HepG2 (cell line): ENCODE measurements around the gene KCTD21. TPM values are rescaled to one million over a fixed set of nuclear protein-coding genes. Genes with fewer than 3 reads are reported as not detected.

Source experiments
- ASH2L ChIP-seq: fragments of 300-600, 200-600 bp; sonication (generic); IDR thresholded peaks from 2 replicates; pipeline ENCODE4 v1.7.0; 2017; ENCODE audit warnings: low read depth, mild to moderate bottlenecking, moderate library complexity, mixed read lengths, low read length; ENCODE audit not compliant: insufficient read length
- CBX2 ChIP-seq, 2 experiments: fragments of 200-600 bp in 1 of 2; sonication (generic); formaldehyde crosslinking in 1 of 2; IDR thresholded peaks; 2 replicates each; pipeline versions ENCODE4 v1.7.0 to v1.8.1; 2018 to 2022; ENCODE audit warnings: low read depth in 2 of 2, low read length in 1 of 2, mild to moderate bottlenecking in 1 of 2, missing genetic modification reagents in 1 of 2
- CEBPZ ChIP-seq: IDR thresholded peaks from 2 replicates; pipeline ENCODE4 v1.6.1; 2012; ENCODE audit warnings: low read length, improper control_type of control experiment
- CENPBD1 ChIP-seq: sonication (generic); formaldehyde crosslinking; IDR thresholded peaks from 2 replicates; pipeline ENCODE4 v1.8.0; 2022; ENCODE audit warnings: missing genetic modification reagents, low read depth, mild to moderate bottlenecking, borderline replicate concordance
- ERF ChIP-seq: IDR thresholded peaks from 2 replicates; pipeline ENCODE4 v1.6.1; 2018; ENCODE audit warnings: missing biosample characterization, missing genetic modification reagents
- IRX3 ChIP-seq: sonication (generic); formaldehyde crosslinking; IDR thresholded peaks from 2 replicates; pipeline ENCODE4 v1.8.1; 2023; ENCODE audit warnings: mild to moderate bottlenecking, low read depth, missing genetic modification reagents, borderline replicate concordance
- KDM1A ChIP-seq: IDR thresholded peaks from 2 replicates; pipeline ENCODE4 v1.6.1; 2016; ENCODE audit warnings: missing compliant biosample characterization
- MAZ ChIP-seq, 2 experiments: sonication (generic) in 1 of 2; formaldehyde crosslinking in 1 of 2; IDR thresholded peaks; 2 replicates each; pipeline versions ENCODE4 v1.5.0 to v1.6.1; 2012 to 2020; ENCODE audit warnings: low read depth in 2 of 2, mild to moderate bottlenecking in 2 of 2, borderline replicate concordance in 1 of 2, improper control_type of control experiment in 1 of 2, low read length in 1 of 2, missing genetic modification reagents in 1 of 2, moderate library complexity in 1 of 2
- NR3C1 ChIP-seq: sonication (generic); formaldehyde crosslinking; IDR thresholded peaks from 2 replicates; pipeline ENCODE4 v1.4.0; 2020; ENCODE audit warnings: missing genetic modification reagents
- PLRG1 ChIP-seq: fragments of 450-650 bp; conservative IDR thresholded peaks from 2 replicates; pipeline ENCODE4 v1.6.1; 2016
- RARG ChIP-seq: sonication (generic); formaldehyde crosslinking; IDR thresholded peaks from 2 replicates; pipeline ENCODE4 v1.4.0; 2020; ENCODE audit warnings: low read depth, mild to moderate bottlenecking, missing genetic modification reagents
- RFXAP ChIP-seq: sonication (generic); formaldehyde crosslinking; IDR thresholded peaks from 2 replicates; pipeline ENCODE4 v1.4.0; 2020; ENCODE audit warnings: missing genetic modification reagents, borderline replicate concordance
- RXRB ChIP-seq: IDR thresholded peaks from 2 replicates; pipeline ENCODE4 v1.6.1; 2016; ENCODE audit warnings: borderline replicate concordance, missing genetic modification reagents, missing compliant biosample characterization
- TCF12 ChIP-seq, 2 experiments: fragments of 450-650 bp in 1 of 2; sonication (generic) in 1 of 2; formaldehyde crosslinking in 1 of 2; IDR thresholded peaks; 2 replicates each; pipeline versions ENCODE4 v1.6.1 to v1.8.0; 2017 to 2022; ENCODE audit warnings: antibody characterized with exemption in 1 of 2, mild to moderate bottlenecking in 1 of 2, missing genetic modification reagents in 1 of 2, moderate library complexity in 1 of 2
- TEAD3 ChIP-seq: optimal IDR thresholded peaks from 2 replicates; pipeline ENCODE3; 2016; ENCODE audit warnings: borderline replicate concordance
- ZNF12 ChIP-seq: sonication (generic); formaldehyde crosslinking; IDR thresholded peaks from 2 replicates; pipeline ENCODE4 v1.5.0; 2020; ENCODE audit warnings: missing genetic modification reagents
- ZNF160 ChIP-seq: sonication (generic); formaldehyde crosslinking; IDR thresholded peaks from 2 replicates; pipeline ENCODE4 v1.8.0; 2022; ENCODE audit warnings: mild to moderate bottlenecking, inconsistent platforms, missing genetic modification reagents
- ZNF33A ChIP-seq: sonication (generic); formaldehyde crosslinking; IDR thresholded peaks from 2 replicates; pipeline ENCODE4 v1.5.1; 2020; ENCODE audit warnings: missing genetic modification reagents, mild to moderate bottlenecking, moderate library complexity, borderline replicate concordance
- ZNF383 ChIP-seq: sonication (generic); formaldehyde crosslinking; IDR thresholded peaks from 2 replicates; pipeline ENCODE4 v1.4.0; 2020; ENCODE audit warnings: missing genetic modification reagents, mild to moderate bottlenecking, borderline replicate concordance
- ZNF543 ChIP-seq: sonication (generic); formaldehyde crosslinking; IDR thresholded peaks from 2 replicates; pipeline ENCODE4 v1.4.0; 2020; ENCODE audit warnings: mild to moderate bottlenecking, missing genetic modification reagents
- ZNF547 ChIP-seq: sonication (generic); formaldehyde crosslinking; IDR thresholded peaks from 2 replicates; pipeline ENCODE4 v1.5.1; 2020; ENCODE audit warnings: mild to moderate bottlenecking, missing genetic modification reagents
- ZNF619 ChIP-seq: sonication (generic); formaldehyde crosslinking; IDR thresholded peaks from 2 replicates; pipeline ENCODE4 v1.4.0; 2020; ENCODE audit warnings: mild to moderate bottlenecking, missing genetic modification reagents
- ZNF770 ChIP-seq: sonication (generic); formaldehyde crosslinking; IDR thresholded peaks from 2 replicates; pipeline ENCODE4 v1.5.0; 2020; ENCODE audit warnings: mild to moderate bottlenecking, missing genetic modification reagents
- ZNF891 ChIP-seq: sonication (generic); formaldehyde crosslinking; IDR thresholded peaks from 2 replicates; pipeline ENCODE4 v1.5.0; 2020; ENCODE audit warnings: mild to moderate bottlenecking, missing genetic modification reagents
- polyA plus RNA-seq, 8 experiments: library from polyadenylated mRNA; depleted of rRNA in 3 of 8; stranded (reverse) in 7 of 8; unstranded in 1 of 8; fragments of >200 nt; fragmentation: Illumina TruSeq in 4 of 8; extraction: Trizol in 4 of 8; gene quantifications; 2 replicates each; pipeline versions ENCODE4 v1.2.1 to v1.2.3, GENCODE V29; 2011 to 2016; ENCODE audit warnings: low read depth in 4 of 8, missing spikeins in 1 of 8, mixed read lengths in 1 of 8; ENCODE audit not compliant: insufficient read depth in 1 of 8
- total RNA-seq, 5 experiments: library from RNA; depleted of rRNA; stranded (reverse); fragments of >200 nt; fragmentation: Illumina TruSeq; extraction: Trizol; gene quantifications; 2 replicates each; pipeline ENCODE4 v1.2.3, GENCODE V29; 2016; ENCODE audit warnings: low read depth in 1 of 5

KCTD21 gene
- total and polyA plus RNA-seq, 2 of the 13 experiments (the other 11 are each of a cell fraction or from before 2014, with no cell fraction given), result 3.1 to 13.5 TPM

GRCh38 chr11:78156127-78156844 lies 32.1 kb downstream of the KCTD21 start (continued):
- no peak for TF ChIP-seq RARG (CRISPR knock-in tag)
- TF ChIP-seq NR3C1, result no peak
- no peak for TF ChIP-seq MAZ (IDR thresholded peaks at IDR 0.05; ENCODE audit: borderline replicate concordance, low read depth, low read length)
- TF ChIP-seq MAZ (CRISPR knock-in tag; IDR thresholded peaks at IDR 0.05; ENCODE audit: low read depth), result no peak; the same call in 1 of the 2 replicates
- no peak for TF ChIP-seq ZNF619 (CRISPR knock-in tag)
- TF ChIP-seq ZNF770 (CRISPR knock-in tag), result peak; percentile 48
- no peak for TF ChIP-seq ZNF891
- no peak for TF ChIP-seq ZNF160 (CRISPR knock-in tag)
- TF ChIP-seq KDM1A (CRISPR knock-in tag), result peak; percentile 87
- 0 out of 2 replicates have a peak, but pooled peaks have one; percentile 18 for TF ChIP-seq ZNF547 (CRISPR knock-in tag)
- no peak for TF ChIP-seq PLRG1
- TF ChIP-seq ZNF33A (CRISPR knock-in tag), result no peak
- TF ChIP-seq ASH2L, result peak; percentile 83
- TF ChIP-seq ERF, result peak; percentile 94
- 0 out of 2 replicates have a peak, but pooled peaks have one; percentile 12 for TF ChIP-seq ZNF12
- no peak for TF ChIP-seq ZNF383 (CRISPR knock-in tag)
- peak; percentile 98 for TF ChIP-seq TEAD3 (CRISPR knock-in tag)
- TF ChIP-seq CBX2 (IDR thresholded peaks at IDR 0.05; ENCODE audit: low read depth, low read length), result no peak
- no peak for TF ChIP-seq CBX2 (CRISPR knock-in tag; IDR thresholded peaks at IDR 0.05; ENCODE audit: low read depth)
- TF ChIP-seq CEBPZ, result no peak
- TF ChIP-seq IRX3 (CRISPR knock-in tag), result no peak
- peak; percentile 100 for TF ChIP-seq RXRB (CRISPR knock-in tag)
- no peak for TF ChIP-seq CENPBD1 (CRISPR knock-in tag)
- TF ChIP-seq TCF12 (IDR thresholded peaks at IDR 0.05), result no peak
- TF ChIP-seq TCF12 (CRISPR knock-in tag; IDR thresholded peaks at IDR 0.05), result 0 out of 2 replicates have a peak, but pooled peaks have one; percentile 34
- TF ChIP-seq RFXAP (CRISPR knock-in tag), result peak; percentile 79; the same call in 1 of the 2 replicates
- TF ChIP-seq ZNF543, result peak; percentile 63; the same call in 1 of the 2 replicates
